ES-I3 (cell line): Measurements from ENCODE around the gene KDM4C.
"Not testable (repeated sequence)": the region's sequence is repeated elsewhere in the genome, so short reads cannot be mapped to it uniquely, and the experiment has no call there.

ENCODE experiments used
- H3K36me3 ChIP-seq: 2 replicates; pipeline ENCODE4 v1.6.1; 2013; ENCODE audit warnings: mild to moderate bottlenecking, low read length, control low read depth, moderate library complexity; ENCODE audit not compliant: insufficient read depth
- H3K4me1 ChIP-seq: 2 replicates; pipeline ENCODE4 v1.6.1; 2013; ENCODE audit warnings: mild to moderate bottlenecking, control low read depth, low read length; ENCODE audit not compliant: insufficient read depth
- H3K9ac ChIP-seq: 2 replicates; pipeline ENCODE4 v1.6.1; 2013; ENCODE audit warnings: low read depth, mild to moderate bottlenecking, low read length, moderate library complexity
- H3K9me3 ChIP-seq: 2 replicates; pipeline ENCODE4 v1.6.1; 2013; ENCODE audit warnings: mild to moderate bottlenecking, low read length, moderate library complexity; ENCODE audit not compliant: control insufficient read depth, insufficient read depth

The KDM4C gene

DNA sequence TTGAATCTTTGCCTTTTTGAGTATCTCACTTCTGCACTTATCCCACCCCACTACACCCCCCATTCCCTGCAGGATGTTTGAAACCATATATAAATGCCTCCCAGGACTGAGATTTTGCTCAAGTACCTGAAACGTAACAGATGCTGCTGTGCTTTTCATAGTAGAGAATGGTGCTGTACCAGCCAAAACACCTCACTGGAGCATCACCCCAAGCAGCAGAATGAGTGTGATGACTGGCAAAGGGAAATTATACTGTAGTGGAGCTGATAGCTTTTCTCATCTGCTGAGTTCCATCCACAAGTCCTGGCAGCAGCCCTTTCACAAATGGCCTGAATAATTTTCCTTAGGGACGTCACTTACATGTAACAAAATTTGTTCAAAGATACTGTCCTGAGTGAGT lies 246.1 kb downstream of the KDM4C start:
- no peaks in the 10 kb centered on the region; the same call in 1 of the 2 replicates for H3K36me3 ChIP-seq
- H3K4me1 ChIP-seq, result no peaks in the 10 kb centered on the region

DNA sequence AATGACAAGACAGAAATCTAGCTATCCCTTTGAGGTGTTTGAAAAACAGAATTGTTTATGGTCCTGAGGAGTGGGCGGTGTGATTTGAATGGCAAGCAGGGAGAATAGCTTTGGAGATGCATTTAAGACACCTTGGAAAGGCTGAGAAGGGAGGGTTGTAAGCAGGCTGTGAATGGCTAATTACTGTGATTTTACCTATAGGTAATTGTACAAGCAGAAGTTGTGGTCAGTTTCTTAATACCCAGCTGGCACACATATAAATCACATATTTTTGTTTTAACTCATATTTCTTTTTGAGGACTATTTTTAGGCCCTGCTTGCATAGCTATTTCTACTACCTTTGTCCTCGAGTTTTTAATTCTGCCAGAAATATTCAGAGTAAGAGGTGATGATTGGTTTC lies 248.6 kb downstream of the KDM4C start:
- no peaks in the 10 kb centered on the region for H3K4me1 ChIP-seq
- H3K36me3 ChIP-seq, result peaks cover under 1% of the 10 kb centered on the region; the same call in 1 of the 2 replicates
- no peaks in the 10 kb centered on the region for H3K9me3 ChIP-seq
- no peak overlapping the region for H3K9ac ChIP-seq

More for the DNA sequence above, 246.1 kb downstream of the KDM4C start:
- Histone ChIP-seq H3K9me3 (no peaks in the 10 kb centered on the region), H3K9ac (no peak overlapping the region)

DNA sequence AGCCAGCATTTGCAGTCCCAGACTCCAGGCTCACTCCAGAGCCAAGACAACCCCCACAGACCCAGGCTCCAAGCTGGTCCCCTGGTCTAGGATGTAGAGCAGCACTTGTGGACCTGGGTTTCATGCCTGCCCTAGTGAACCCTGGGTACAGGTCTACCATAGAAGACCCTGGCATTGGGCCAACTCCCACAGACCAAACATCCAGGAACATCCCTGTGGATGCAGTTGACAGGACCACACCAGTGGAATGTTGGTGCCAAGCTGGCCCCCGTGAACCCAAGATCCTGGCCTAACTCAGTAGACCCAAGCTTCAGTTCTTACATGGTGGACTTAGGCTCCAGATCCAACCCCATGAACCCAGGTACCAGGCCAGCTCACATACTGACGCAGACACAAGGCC lies 250.6 kb downstream of the KDM4C start:
- Histone ChIP-seq H3K9ac (no peak overlapping the region), H3K4me1 (no peaks in the 10 kb centered on the region), H3K36me3 (peaks cover 3% of the 10 kb centered on the region; the same call in 1 of the 2 replicates), H3K9me3 (no peaks in the 10 kb centered on the region)

DNA sequence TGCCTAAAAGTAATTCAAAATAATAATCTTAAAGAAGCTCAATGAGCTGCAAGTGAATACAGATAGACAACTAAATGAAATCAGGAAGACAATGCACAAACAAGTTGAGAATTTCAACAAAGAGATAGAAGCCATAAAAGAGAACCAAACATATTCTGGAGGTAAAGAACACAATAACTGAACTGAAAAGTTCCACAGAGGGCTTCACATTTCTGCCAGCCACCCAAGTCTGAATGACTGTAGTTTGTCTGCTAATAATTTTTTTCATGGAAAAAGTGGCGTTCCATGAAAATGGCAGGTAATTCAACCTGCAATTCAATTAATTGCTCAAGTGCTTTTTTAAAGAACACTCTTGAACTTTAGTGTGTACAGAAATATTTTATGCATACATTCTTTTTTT lies 251.3 kb downstream of the KDM4C start:
- H3K9me3 ChIP-seq, result no peaks in the 10 kb centered on the region
- no peak overlapping the region for H3K9ac ChIP-seq
- peaks cover 3% of the 10 kb centered on the region; the same call in 1 of the 2 replicates for H3K36me3 ChIP-seq
- H3K4me1 ChIP-seq, result no peaks in the 10 kb centered on the region

DNA sequence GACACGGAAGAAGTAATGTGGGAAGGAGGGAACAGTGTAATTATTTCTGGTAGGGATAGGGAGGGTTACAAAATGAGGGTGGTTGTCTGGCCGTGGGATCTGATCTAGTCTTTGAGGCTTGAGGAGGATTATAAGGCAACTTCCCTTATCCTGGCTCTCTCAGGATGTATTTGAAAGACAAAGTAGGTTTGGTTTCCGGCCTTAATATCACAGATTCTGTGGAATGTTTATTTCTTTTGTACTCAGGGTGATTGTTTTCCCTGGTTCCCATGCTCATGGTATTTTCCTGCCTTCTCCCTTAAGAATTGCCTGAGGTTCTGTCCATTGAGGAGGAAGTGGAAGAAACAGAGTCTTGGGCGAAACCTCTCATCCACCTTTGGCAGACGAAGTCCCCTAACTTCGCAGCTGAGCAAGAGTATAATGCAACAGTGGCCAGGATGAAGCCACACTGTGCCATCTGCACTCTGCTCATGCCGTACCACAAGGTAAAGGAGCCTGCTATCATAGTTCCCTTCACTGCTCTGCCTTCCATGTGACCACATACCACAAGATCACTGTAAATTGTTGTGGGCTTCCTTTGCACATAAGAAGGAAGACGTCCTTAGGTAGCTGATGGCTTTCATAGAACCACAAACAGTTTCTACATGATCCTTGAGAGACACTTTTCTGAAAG lies 253.8 kb downstream of the KDM4C start:
- H3K4me1 ChIP-seq, result no peaks in the 10 kb centered on the region
- peaks cover 3% of the 10 kb centered on the region; the same call in 1 of the 2 replicates for H3K36me3 ChIP-seq
- H3K9ac ChIP-seq, result no peak overlapping the region
- no peaks in the 10 kb centered on the region for H3K9me3 ChIP-seq

DNA sequence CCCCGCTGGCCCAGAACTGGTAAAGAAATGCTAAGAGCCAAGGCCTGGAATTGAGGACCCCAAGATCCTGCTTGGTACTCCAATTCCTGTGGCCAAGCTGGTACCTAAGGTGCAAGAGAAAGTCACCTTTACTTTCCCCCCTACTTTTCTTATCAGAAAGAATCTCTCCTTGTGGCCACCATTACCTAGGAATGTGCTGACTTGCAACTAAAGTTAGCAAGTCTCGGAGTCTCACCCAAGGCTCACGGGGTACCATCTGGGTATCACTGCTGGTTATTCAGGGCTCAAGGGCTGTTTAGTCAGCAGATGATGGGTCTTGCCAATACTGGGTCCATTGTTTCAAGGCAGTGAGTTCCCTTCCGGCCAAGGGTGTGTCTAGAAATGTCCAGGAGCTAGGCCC lies 270.2 kb downstream of the KDM4C start:
- H3K9me3 ChIP-seq, result no peaks in the 10 kb centered on the region; the same call in 1 of the 2 replicates
- no peaks in the 10 kb centered on the region for H3K36me3 ChIP-seq
- H3K4me1 ChIP-seq, result no peaks in the 10 kb centered on the region
- no peak overlapping the region for H3K9ac ChIP-seq

DNA sequence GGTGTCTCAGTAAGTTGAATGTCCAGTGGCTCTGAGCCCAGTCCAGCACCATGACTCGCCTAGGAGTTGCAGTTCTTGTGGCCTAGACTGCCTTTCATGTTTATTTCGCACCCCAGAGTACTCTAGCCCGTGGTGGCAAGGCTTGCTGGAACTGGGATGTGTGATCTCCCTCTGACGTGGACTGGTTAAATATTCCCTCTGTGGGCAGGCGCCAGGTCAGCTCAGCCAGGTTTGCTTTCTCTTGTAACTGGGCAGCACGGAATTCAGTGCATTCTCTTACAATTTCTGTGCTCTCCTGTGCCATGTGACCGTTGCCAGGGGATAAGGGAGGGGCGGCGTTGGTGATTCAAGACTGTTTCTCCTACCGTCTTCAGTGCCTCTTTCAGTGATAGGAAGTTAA lies 270.8 kb downstream of the KDM4C start:
- Histone ChIP-seq H3K4me1 (no peaks in the 10 kb centered on the region), H3K9ac (no peak overlapping the region), H3K9me3 (no peaks in the 10 kb centered on the region; the same call in 1 of the 2 replicates), H3K36me3 (no peaks in the 10 kb centered on the region)

DNA sequence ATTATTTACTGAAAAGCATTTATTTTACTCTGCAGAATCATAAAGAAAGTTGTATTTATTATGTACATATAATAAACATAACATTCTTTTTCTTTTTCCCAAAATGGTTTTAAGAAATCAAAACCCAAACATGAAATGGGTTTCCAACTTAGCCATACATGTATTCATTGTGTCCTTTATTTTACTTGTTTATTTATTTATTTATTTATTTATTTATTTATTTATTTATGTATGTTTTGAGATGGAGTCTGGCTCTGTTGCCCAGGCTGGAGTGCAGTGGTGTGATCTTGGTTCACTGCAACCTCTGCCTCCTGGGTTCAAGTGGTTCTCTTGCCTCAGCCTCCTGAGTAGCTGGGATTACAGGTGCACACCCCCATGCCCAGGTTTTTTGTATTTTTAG lies 273.2 kb downstream of the KDM4C start:
- not testable (repeated sequence) for H3K9me3 ChIP-seq, H3K9ac ChIP-seq, H3K36me3 ChIP-seq, H3K4me1 ChIP-seq

DNA sequence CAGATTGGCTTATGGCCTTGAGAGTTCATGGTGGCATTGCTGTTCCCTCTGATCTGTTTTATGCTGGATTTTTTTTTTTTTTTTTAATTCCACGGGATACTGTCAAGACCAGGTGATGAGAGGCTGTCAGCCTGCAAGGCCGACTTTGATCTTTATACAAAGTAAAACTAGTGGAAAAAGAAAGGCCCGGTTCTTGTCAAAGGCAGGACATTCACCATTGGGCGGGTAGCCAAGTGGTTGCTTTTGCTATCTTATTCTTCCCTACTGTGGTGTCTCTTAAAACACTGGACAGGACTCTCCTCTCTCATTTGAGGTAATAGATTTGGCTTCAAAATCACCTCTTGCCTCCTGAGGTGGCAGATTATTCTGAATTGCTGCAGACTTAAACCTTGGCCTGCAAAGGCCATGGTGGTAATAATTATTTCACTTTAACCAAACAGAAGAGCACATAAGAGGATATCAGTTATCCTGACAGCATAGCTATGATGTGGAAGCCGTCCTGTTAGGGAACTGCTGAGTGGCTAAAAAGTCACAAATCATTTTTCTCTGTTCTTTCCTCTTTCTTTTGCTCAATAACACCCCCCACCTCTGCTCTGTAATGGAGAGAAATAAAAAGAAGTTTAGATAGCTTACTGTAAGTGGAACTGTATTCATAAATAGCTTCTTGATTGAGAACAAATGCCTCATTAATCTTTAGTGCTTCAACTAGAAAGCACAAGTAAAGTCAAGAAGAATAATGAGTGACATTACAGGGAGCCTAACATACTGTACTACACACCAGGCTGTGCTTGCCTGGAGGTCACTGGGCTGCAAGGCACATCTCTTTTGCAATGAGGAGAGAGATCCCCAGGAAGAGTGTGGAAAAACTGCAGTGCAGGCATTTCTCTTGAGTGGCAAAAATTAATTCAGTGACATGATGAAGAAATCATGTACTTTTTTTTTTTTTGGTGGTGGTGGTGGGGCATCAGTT lies 275.6 kb downstream of the KDM4C start:
- H3K36me3 ChIP-seq, result no peaks in the 10 kb centered on the region
- H3K4me1 ChIP-seq, result no peaks in the 10 kb centered on the region
- no peaks in the 10 kb centered on the region for H3K9me3 ChIP-seq
- H3K9ac ChIP-seq, result no peak overlapping the region

DNA sequence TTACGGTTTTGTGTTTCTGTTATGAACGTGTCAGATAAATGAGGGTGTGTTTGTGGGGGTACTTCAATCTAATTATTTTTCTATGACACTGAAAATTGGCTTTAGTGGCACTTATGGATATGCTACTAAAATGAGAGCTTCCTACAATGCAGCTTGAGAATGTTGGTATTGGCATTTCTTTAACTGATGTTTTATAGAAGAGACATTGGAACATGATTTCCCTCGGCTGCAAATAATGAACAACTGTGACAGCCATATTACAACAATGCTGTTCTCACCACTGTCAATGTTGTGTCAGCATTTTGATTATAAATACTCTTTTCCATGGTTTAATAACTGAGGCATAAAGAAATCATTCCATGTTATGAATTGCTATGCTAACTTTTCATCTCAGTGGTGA lies 279.4 kb downstream of the KDM4C start:
- Histone ChIP-seq H3K9ac (no peak overlapping the region), H3K4me1 (no peaks in the 10 kb centered on the region), H3K36me3 (no peaks in the 10 kb centered on the region)

DNA sequence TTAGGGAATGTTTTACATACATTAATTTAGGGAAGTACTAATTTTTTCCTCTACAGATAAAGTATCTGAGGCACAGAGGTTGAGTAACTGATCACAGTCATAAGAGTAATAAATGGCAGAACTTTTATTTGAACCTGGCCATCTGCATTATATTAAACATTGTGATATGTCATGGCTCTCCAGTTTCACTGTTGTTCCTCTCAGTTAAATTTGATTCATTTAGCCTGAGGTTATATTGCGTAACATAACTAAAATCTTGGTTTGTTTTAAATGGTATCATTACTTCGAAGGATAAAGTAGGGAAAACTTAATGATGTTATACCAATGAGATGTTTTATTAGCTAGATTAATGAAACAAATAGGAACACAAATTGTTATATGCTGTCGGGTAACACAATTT lies 284.4 kb downstream of the KDM4C start:
- H3K9me3 ChIP-seq, result no peaks in the 10 kb centered on the region
- H3K9ac ChIP-seq, result no peak overlapping the region
- no peaks in the 10 kb centered on the region for H3K4me1 ChIP-seq
- H3K36me3 ChIP-seq, result no peaks in the 10 kb centered on the region

More for the DNA sequence above, 279.4 kb downstream of the KDM4C start:
- no peaks in the 10 kb centered on the region for H3K9me3 ChIP-seq

DNA sequence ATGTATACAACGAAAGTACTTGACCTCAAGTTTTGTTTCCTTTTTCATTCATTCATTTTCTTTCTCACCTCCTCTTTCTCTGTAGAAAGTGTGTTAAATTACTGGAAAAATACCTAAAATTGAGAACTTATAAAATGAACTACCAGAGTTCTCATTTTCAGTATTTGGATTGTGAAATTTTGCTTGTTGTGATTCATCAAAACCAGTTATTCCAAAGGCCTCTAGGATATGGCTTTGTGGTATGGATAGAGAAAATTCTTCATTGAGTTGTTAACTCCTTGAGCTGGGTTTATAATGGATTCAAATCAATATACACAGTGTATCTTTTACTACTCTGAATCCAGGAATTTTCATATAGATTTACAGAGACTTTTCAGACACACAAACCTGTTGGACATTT lies 287.6 kb downstream of the KDM4C start:
- Histone ChIP-seq H3K9ac (no peak overlapping the region), H3K4me1 (no peaks in the 10 kb centered on the region), H3K9me3 (no peaks in the 10 kb centered on the region), H3K36me3 (no peaks in the 10 kb centered on the region)

DNA sequence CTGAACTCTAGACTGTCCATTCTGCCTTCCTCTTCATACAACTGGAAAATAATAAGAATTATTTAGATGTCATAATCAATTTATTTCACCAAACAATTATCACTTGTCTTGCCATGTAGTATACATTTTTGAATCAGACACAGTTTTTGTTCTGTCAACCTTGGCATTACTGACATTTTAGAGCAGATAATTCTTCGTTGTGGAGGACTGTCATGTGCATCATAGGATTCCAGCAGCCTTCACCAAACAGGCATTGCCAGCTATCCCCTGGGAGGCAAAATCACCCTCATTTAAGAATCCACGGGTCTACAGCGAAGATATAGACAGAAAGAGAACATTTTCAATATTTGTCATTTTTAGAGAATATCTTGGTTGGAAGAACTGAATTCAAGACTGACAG lies 293.9 kb downstream of the KDM4C start:
- 0 out of 2 replicates have a peak, but pooled peaks cover 3% of the 10 kb centered on the region for H3K4me1 ChIP-seq
- no peaks in the 10 kb centered on the region for H3K9me3 ChIP-seq
- H3K9ac ChIP-seq, result no peak overlapping the region
- H3K36me3 ChIP-seq, result no peaks in the 10 kb centered on the region

DNA sequence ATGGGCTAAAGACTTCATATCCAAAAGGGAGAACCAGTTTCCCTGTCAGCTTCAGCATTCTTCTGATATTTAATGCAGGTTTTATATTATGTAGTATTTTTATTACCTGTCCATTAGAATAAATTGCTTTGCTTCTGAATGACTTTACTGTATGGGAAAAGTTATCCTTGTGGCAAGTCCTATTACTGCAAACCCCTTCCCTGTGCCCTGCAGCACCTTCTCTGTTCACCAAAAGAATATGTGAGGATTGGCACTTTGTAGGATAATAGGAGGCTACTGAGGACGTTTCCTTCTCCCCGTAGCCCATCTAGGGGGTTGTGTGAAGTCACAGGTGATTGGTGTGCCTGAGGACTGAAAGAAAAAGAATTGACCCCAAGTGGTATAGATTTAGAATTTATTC lies 296.1 kb downstream of the KDM4C start:
- Histone ChIP-seq H3K36me3 (no peaks in the 10 kb centered on the region), H3K4me1 (0 out of 2 replicates have a peak, but pooled peaks cover 3% of the 10 kb centered on the region), H3K9me3 (no peaks in the 10 kb centered on the region), H3K9ac (no peak overlapping the region)
